ENCODE data around the gene KLC4. TPM values are rescaled to one million over a fixed set of nuclear protein-coding genes. Genes with fewer than 3 reads are reported as not detected.

The KLC4 gene
- total RNA-seq, 2 experiments from 2014 or later, result 10.6 to 11.5 TPM

DNA sequence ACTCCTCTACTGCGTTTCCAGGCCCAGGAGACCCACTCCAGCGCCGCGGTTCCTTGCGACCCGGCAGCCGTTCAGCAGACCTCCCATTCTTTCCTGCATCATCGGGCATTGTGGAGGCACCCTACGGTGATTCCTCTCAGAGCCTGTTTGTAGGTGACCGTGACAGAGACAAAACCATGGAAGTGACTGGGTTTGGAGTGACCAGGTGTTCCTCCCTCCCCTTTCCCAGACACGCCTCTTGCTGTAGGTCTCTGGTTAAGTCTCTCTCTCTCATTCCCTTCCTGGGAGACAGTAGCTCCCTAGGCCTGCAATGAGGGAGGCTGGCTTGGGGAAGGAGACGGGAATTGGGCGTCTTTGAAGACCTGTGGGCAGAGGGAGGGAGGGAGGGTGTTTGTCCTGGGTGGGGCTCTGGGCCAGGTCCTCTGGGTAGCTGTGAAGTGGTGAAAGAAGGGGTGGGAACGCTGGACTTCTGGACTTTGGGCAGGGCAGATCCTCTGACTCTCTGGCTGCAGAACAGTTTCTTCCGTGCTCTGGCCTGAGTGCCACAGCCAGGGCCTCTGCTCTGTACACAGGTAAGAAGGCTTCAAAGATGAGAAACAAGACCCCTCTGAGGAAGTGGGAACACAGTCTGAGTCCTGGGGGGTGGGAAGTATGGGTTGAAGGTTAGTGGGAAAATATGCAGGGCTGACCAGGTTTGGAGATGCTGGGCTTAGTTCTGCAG is 763 bp downstream of the KLC4 start:
- TF ChIP-seq, protein P1, sequence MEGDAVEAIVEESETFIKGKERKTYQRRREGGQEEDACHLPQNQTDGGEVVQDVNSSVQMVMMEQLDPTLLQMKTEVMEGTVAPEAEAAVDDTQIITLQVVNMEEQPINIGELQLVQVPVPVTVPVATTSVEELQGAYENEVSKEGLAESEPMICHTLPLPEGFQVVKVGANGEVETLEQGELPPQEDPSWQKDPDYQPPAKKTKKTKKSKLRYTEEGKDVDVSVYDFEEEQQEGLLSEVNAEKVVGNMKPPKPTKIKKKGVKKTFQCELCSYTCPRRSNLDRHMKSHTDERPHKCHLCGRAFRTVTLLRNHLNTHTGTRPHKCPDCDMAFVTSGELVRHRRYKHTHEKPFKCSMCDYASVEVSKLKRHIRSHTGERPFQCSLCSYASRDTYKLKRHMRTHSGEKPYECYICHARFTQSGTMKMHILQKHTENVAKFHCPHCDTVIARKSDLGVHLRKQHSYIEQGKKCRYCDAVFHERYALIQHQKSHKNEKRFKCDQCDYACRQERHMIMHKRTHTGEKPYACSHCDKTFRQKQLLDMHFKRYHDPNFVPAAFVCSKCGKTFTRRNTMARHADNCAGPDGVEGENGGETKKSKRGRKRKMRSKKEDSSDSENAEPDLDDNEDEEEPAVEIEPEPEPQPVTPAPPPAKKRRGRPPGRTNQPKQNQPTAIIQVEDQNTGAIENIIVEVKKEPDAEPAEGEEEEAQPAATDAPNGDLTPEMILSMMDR (IDR thresholded peaks at IDR 0.05), result no peak
- intact Hi-C loops (cut with micrococcal nuclease), result no loop called here
- peaks cover 35% of the 10 kb centered on the region for H3K4me1 Mint-ChIP-seq (ENCODE audit: low read depth)
- no peaks in the 10 kb centered on the region for H3K27me3 Mint-ChIP-seq
- ChIA-PET POLR2A (interaction anchor here (1.3 to 2.6 kb wide), 2 partner anchors 46 to 84 kb away, joined by 6 read pairs; partner anchors contain the start of genes KLHDC3 and MEA1), CTCF (interaction anchor here (1.1 to 4.2 kb wide), 3 partner anchors 9 to 110 kb away, joined by 3 to 32 read pairs (median 4); no protein-coding TSS in a partner anchor)
- peaks cover 29% of the 10 kb centered on the region for H3K36me3 Mint-ChIP-seq (ENCODE audit: low read depth)
- DNase-seq (no peak), ATAC-seq (no peak)
- peak overlapping the region; percentile 81 for H3K4me3 Mint-ChIP-seq
- H3K9me3 Mint-ChIP-seq, result no peaks in the 10 kb centered on the region
- peak overlapping the region; percentile 92 for H3K27ac Mint-ChIP-seq

DNA sequence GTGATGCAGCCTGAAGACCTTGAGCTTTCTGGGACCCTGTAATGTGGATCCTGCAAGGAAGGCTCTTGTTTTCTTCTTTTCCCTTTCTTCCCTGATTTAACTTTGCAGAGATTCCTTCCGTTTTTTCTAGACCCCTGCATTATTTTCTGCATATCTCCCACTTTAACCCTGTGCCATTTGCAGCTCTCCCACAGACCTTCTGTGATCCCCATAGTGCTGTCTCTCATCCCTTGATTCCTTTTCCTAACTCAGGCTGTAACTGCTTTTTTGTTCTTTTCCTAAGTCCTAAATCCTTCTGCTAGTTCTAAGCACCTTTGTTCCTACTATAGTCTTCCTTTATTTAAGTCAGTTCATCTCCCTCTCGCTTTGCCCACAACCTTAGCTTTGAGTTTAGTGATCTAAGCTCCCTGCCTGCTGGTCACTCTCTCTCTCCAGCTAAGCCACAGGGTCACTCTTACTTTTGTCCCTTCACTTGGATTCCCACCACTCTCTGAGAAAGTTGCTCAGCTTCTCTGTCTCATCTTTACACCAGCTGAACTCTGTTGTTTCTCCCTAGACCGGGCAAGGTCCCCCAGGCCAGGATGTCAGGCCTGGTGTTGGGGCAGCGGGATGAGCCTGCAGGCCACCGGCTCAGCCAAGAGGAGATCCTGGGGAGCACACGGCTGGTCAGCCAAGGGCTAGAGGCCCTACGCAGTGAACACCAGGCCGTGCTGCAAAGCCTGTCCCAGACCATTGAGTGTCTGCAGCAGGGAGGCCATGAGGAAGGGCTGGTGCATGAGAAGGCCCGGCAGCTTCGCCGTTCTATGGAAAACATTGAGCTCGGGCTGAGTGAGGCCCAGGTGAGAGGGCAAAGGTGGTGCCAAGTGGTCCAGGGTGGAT is 1.6 kb downstream of the KLC4 start:
- CTCF ChIA-PET, result interaction anchor here (1.6 to 4.2 kb wide), 2 partner anchors 9 to 82 kb away, joined by 3 to 32 read pairs; no protein-coding TSS in a partner anchor
- Mint-ChIP-seq H3K4me1 (ENCODE audit: low read depth) (peaks cover 35% of the 10 kb centered on the region), H3K36me3 (ENCODE audit: low read depth) (peaks cover 21% of the 10 kb centered on the region), H3K27me3 (no peaks in the 10 kb centered on the region), H3K4me3 (peak overlapping the region; percentile 81), H3K27ac (peak overlapping the region; percentile 57), H3K9me3 (no peaks in the 10 kb centered on the region)
- POLR2A ChIA-PET, result interaction anchor here (2.6 kb wide), 1 partner anchor 83 kb away, joined by 6 read pairs; no protein-coding TSS in a partner anchor
- DNase-seq (no peak), ATAC-seq (no peak)
- TF ChIP-seq, protein P1 (IDR thresholded peaks at IDR 0.05), result no peak
- intact Hi-C loops (cut with micrococcal nuclease), result no loop called here

DNA sequence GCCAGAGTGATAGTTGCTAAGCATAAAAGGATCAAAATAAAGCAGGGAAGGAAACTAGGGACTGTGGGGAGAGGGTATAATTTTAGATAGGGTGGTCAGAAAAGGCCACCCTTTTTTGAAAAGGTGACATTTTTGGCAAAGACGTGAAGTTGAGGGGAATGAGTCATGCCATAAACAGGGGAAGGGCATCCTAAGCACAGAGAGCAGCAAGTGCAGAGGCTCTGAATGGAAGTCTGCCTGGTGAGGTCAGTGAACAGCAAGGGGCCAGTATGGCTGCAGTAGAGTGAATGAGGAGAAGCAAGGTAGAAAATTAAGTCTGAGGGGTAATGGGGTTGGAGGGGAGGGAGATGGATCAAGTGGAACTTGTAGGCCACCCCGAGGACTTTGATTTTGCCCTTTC is 2.4 kb downstream of the KLC4 start:
- Mint-ChIP-seq H3K36me3 (ENCODE audit: low read depth) (peaks cover 17% of the 10 kb centered on the region), H3K27me3 (no peaks in the 10 kb centered on the region), H3K27ac (no peak overlapping the region), H3K9me3 (no peaks in the 10 kb centered on the region), H3K4me3 (no peak overlapping the region), H3K4me1 (ENCODE audit: low read depth) (peaks cover 32% of the 10 kb centered on the region)
- TF ChIP-seq, protein P1 (IDR thresholded peaks at IDR 0.05), result no peak
- DNase-seq (no peak), ATAC-seq (no peak)
- CTCF ChIA-PET, result interaction anchor here (1.6 to 4.2 kb wide), 2 partner anchors 8 to 81 kb away, joined by 3 to 32 read pairs; no protein-coding TSS in a partner anchor
- intact Hi-C loops (cut with micrococcal nuclease), result no loop called here
- POLR2A ChIA-PET, result no interaction called here

DNA sequence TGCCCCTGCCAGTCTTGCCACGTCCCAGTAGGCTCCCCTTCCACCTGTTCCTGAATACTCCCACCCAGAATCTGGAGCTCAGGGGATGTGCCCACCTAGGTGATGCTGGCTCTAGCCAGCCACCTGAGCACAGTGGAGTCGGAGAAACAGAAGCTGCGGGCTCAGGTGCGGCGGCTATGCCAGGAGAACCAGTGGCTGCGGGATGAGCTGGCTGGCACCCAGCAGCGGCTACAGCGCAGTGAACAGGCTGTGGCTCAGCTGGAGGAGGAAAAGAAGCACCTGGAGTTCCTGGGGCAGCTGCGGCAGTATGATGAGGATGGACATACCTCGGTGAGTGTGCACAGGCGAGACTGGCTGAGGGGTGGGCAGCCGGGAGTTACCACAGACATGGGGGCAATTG is 3.4 kb downstream of the KLC4 start:
- no peaks in the 10 kb centered on the region for H3K9me3 Mint-ChIP-seq
- ChIA-PET CTCF (interaction anchor here (1.8 kb wide), 1 partner anchor 81 kb away, joined by 8 read pairs; no protein-coding TSS in a partner anchor), POLR2A (interaction anchor here (0.7 to 1.0 kb wide), 3 partner anchors 14 to 157 kb away, joined by 3 read pairs; no protein-coding TSS in a partner anchor)
- ATAC-seq, result no peak
- no peak overlapping the region for H3K27ac Mint-ChIP-seq
- DNase-seq, result no peak
- H3K36me3 Mint-ChIP-seq (ENCODE audit: low read depth), result peaks cover 13% of the 10 kb centered on the region
- no peak overlapping the region for H3K4me3 Mint-ChIP-seq
- TF ChIP-seq, protein P1 (IDR thresholded peaks at IDR 0.05), result no peak
- intact Hi-C loops (cut with micrococcal nuclease), result no loop called here
- no peaks in the 10 kb centered on the region for H3K27me3 Mint-ChIP-seq
- peaks cover 28% of the 10 kb centered on the region for H3K4me1 Mint-ChIP-seq (ENCODE audit: low read depth)

Data from activated CD8-positive, alpha-beta T cell treated with anti-CD3 and anti-CD28 coated beads for 36 hours (primary cell).